Cardiac muscle cell (in vitro differentiated cells and primary cell): ENCODE results near the gene ANO6. TPM values are rescaled to one million over a fixed set of nuclear protein-coding genes. Genes with fewer than 3 reads are reported as not detected.

Experiments used
- DNase-seq, 2 donors: peaks; one replicate each; pipeline versions ENCODE4 v3.0.0 to v3.0.0-alpha.2; 2010 to 2017; ENCODE audit warnings: low read depth in 1 of 2, low spot score in 1 of 2
- H3K27ac ChIP-seq: fragments of 200-600 bp; sonication (generic); 2 replicates; pipeline ENCODE4 v1.5.1; 2016
- H3K27me3 ChIP-seq: fragments of 200-600 bp; sonication (generic); 2 replicates; pipeline ENCODE4 v1.6.0; 2016; ENCODE audit warnings: control low read depth
- H3K36me3 ChIP-seq: fragments of 200-600 bp; sonication (generic); 2 replicates; pipeline ENCODE4 v1.5.1; 2016; ENCODE audit warnings: control low read depth
- H3K4me1 ChIP-seq: fragments of 200-600 bp; sonication (generic); 2 replicates; pipeline ENCODE4 v1.8.1; 2017; ENCODE audit warnings: low read depth, mild to moderate bottlenecking, mixed run types
- H3K4me3 ChIP-seq: fragments of 200-600 bp; sonication (generic); 2 replicates; pipeline ENCODE4 v1.5.1; 2016; ENCODE audit warnings: mild to moderate bottlenecking
- H3K9me3 ChIP-seq: fragments of 200-600 bp; sonication (generic); 2 replicates; pipeline ENCODE4 v1.5.1; 2017; ENCODE audit warnings: low read depth, mild to moderate bottlenecking, control low read depth
- polyA plus RNA-seq: library from polyadenylated mRNA; unstranded; fragments of >200 nt; fragmentation: Nextera tagmentation; extraction: Ambion mirVana; gene quantifications from 2 replicates; pipeline ENCODE4 v1.2.1, GENCODE V29; 2016
- total RNA-seq: library from RNA; depleted of rRNA; stranded (reverse); fragments of >200 nt; gene quantifications from 2 replicates; pipeline ENCODE4 v1.2.3, GENCODE V29; 2016
- TF ChIP-seq, protein P1 (sequence below): IDR thresholded peaks from 2 replicates; pipeline ENCODE4 v1.5.1; 2012; ENCODE audit warnings: low read depth, mild to moderate bottlenecking, low read length

The ANO6 gene
- total and polyA plus RNA-seq, 2 experiments from 2014 or later = 36.0 to 50.8 TPM

- no peaks in the 10 kb centered on the region for H3K36me3 ChIP-seq
- DNase-seq = no peak
- no peak overlapping the region for H3K4me3 ChIP-seq
- no peaks in the 10 kb centered on the region for H3K27me3 ChIP-seq
- TF ChIP-seq, protein P1, sequence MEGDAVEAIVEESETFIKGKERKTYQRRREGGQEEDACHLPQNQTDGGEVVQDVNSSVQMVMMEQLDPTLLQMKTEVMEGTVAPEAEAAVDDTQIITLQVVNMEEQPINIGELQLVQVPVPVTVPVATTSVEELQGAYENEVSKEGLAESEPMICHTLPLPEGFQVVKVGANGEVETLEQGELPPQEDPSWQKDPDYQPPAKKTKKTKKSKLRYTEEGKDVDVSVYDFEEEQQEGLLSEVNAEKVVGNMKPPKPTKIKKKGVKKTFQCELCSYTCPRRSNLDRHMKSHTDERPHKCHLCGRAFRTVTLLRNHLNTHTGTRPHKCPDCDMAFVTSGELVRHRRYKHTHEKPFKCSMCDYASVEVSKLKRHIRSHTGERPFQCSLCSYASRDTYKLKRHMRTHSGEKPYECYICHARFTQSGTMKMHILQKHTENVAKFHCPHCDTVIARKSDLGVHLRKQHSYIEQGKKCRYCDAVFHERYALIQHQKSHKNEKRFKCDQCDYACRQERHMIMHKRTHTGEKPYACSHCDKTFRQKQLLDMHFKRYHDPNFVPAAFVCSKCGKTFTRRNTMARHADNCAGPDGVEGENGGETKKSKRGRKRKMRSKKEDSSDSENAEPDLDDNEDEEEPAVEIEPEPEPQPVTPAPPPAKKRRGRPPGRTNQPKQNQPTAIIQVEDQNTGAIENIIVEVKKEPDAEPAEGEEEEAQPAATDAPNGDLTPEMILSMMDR = no peak
- no peaks in the 10 kb centered on the region for H3K4me1 ChIP-seq
- no peak overlapping the region for H3K27ac ChIP-seq
- no peaks in the 10 kb centered on the region for H3K9me3 ChIP-seq
Observed at GRCh38 chr12:45178771-45179170, 37.1 kb upstream of the ANO6 start.

DNA sequence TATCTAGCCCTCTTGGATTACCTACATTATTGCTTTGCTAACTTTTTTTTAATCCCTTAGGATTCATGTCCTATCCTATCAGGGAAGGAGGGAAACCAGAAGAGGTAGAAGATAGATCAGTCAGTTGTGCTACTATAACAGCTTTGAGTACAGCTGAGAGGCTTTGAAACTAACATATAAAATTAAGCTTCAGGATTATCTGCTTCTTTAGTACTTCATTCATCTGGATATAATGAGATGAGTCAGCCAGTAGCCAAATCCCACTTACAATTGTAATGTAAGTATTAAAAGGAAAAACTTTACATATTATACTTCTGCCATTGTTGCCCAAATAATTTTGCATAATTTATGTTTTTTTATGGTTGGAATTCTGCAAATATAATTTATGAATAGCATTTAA is 33.4 kb upstream of the ANO6 start:
- Histone ChIP-seq H3K27me3 (no peaks in the 10 kb centered on the region), H3K4me1 (peaks cover 8% of the 10 kb centered on the region), H3K9me3 (no peaks in the 10 kb centered on the region), H3K27ac (no peak overlapping the region), H3K4me3 (no peak overlapping the region), H3K36me3 (no peaks in the 10 kb centered on the region)
- TF ChIP-seq, protein P1 = no peak
- DNase-seq = no peak

- peak in 1 of 2 donors; percentile 40 for DNase-seq
- no peak overlapping the region for H3K27ac ChIP-seq
- TF ChIP-seq, protein P1 = peak; percentile 50
- no peaks in the 10 kb centered on the region for H3K9me3 ChIP-seq
- no peaks in the 10 kb centered on the region for H3K36me3 ChIP-seq
- no peak overlapping the region for H3K4me3 ChIP-seq
- H3K4me1 ChIP-seq = peaks cover 8% of the 10 kb centered on the region
- no peaks in the 10 kb centered on the region for H3K27me3 ChIP-seq
Observed at GRCh38 chr12:45183246-45183645, 32.6 kb upstream of the ANO6 start.

DNA sequence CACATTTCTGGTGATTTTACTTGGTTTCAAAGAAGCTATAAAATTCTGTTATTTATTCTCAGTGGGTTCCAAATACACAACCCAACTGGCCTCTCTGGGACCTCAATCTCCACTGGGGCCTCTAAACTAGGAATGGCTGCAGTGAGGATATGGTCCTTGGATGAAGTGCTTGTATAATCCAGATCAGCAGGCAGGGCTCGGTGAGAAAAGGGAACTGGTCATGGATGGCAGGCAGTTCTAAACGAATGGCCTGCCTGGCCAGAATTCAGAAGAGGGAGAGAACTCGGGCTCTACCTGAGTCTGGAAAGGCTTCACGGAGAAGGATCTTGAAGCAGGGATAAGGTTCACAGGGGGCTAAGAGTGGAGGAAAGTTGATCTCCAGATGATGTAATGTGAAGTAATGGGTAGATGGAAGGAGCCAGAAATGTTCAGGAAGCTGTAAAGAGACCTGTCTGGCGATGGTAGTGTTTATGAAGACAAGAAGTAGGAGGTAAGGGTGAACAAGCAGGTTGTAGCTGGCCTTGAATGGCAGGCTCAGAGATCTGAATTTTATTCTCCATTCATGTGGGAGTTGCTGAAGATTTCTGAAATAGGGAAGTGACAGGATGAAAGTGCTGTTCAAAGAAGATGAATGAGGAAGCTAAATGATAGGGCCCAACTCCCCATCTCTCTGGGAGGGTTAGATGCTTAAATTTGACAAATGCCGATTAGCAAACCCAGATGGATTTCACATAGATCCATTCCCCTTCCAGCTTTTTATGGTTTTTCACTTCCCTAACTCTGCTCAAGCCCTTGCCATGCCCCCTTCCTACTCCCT is 31.5 kb upstream of the ANO6 start:
- DNase-seq = no peak
- TF ChIP-seq, protein P1 = no peak
- Histone ChIP-seq H3K9me3 (no peaks in the 10 kb centered on the region), H3K4me1 (peaks cover 8% of the 10 kb centered on the region), H3K27me3 (no peaks in the 10 kb centered on the region), H3K27ac (no peak overlapping the region), H3K36me3 (no peaks in the 10 kb centered on the region), H3K4me3 (no peak overlapping the region)

- H3K27ac ChIP-seq = peak overlapping the region; percentile 42
- H3K4me1 ChIP-seq = peaks cover 8% of the 10 kb centered on the region
- no peaks in the 10 kb centered on the region for H3K9me3 ChIP-seq
- H3K27me3 ChIP-seq = no peaks in the 10 kb centered on the region
- TF ChIP-seq, protein P1 = no peak
- H3K36me3 ChIP-seq = no peaks in the 10 kb centered on the region
- H3K4me3 ChIP-seq = no peak overlapping the region
- no peak for DNase-seq
Observed at GRCh38 chr12:45186762-45187161, 29.1 kb upstream of the ANO6 start.
